Measurements from ENCODE around the gene ANXA11.

Gene ANXA11

DNA sequence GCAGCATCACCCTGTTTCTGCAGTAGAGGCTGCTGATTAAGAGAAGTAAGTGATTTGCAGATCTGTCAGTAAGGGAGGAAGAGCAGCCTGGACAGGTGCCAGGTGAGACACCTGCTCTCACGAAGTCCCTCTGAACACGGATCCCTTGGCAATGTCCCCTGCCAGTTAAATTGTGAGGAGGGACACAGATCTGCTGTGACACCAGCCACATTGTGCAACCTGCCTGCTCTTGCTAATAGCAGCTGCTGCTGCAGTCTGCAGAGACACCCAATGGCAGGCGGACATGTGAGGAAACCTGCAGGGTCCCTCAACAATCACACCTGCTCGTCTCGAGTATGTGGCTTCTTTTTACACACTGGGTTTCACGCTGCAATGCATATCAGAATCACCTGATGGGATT, 31.9 kb downstream of the ANXA11 start:
- H3K36me3 ChIP-seq (ENCODE audit: insufficient read depth, low read length) = peaks cover 12% of the 10 kb centered on the region; the same call in 1 of the 2 replicates
- TF ChIP-seq, protein P1, sequence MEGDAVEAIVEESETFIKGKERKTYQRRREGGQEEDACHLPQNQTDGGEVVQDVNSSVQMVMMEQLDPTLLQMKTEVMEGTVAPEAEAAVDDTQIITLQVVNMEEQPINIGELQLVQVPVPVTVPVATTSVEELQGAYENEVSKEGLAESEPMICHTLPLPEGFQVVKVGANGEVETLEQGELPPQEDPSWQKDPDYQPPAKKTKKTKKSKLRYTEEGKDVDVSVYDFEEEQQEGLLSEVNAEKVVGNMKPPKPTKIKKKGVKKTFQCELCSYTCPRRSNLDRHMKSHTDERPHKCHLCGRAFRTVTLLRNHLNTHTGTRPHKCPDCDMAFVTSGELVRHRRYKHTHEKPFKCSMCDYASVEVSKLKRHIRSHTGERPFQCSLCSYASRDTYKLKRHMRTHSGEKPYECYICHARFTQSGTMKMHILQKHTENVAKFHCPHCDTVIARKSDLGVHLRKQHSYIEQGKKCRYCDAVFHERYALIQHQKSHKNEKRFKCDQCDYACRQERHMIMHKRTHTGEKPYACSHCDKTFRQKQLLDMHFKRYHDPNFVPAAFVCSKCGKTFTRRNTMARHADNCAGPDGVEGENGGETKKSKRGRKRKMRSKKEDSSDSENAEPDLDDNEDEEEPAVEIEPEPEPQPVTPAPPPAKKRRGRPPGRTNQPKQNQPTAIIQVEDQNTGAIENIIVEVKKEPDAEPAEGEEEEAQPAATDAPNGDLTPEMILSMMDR (IDR thresholded peaks at IDR 0.05; ENCODE audit: low read length) = no peak
- no peak for TF ChIP-seq EZH2 (IDR thresholded peaks at IDR 0.05; ENCODE audit: borderline replicate concordance, low read length)
- no peaks in the 10 kb centered on the region for H3K79me2 ChIP-seq (ENCODE audit: insufficient read depth, low read length)
- peak overlapping the region; percentile 47 for H3K27ac ChIP-seq (ENCODE audit: low read depth, low read length, poor library complexity, severe bottlenecking)
- no peak overlapping the region for H3K4me3 ChIP-seq (ENCODE audit: low read depth, low read length, poor library complexity, severe bottlenecking)
- H3K9me3 ChIP-seq (ENCODE audit: low read length) = no peaks in the 10 kb centered on the region
- H3K4me2 ChIP-seq (ENCODE audit: low read length) = peak overlapping the region; percentile 9; the same call in 1 of the 2 replicates
- no peaks in the 10 kb centered on the region for H3F3A ChIP-seq (ENCODE audit: insufficient read depth, low read length)
- H3K27me3 ChIP-seq (ENCODE audit: insufficient read depth, low read length) = no peaks in the 10 kb centered on the region
- peaks cover 12% of the 10 kb centered on the region for H3K4me1 ChIP-seq (ENCODE audit: insufficient read depth, low read length, severe bottlenecking)
- H2AFZ ChIP-seq (ENCODE audit: low read length) = no peak overlapping the region
- no peaks in the 10 kb centered on the region for H3K9me2 ChIP-seq (ENCODE audit: low read depth, low read length)
- H4K20me1 ChIP-seq (ENCODE audit: insufficient read depth, low read length) = no peaks in the 10 kb centered on the region
- H3K9ac ChIP-seq (ENCODE audit: low read length) = no peak overlapping the region

DNA sequence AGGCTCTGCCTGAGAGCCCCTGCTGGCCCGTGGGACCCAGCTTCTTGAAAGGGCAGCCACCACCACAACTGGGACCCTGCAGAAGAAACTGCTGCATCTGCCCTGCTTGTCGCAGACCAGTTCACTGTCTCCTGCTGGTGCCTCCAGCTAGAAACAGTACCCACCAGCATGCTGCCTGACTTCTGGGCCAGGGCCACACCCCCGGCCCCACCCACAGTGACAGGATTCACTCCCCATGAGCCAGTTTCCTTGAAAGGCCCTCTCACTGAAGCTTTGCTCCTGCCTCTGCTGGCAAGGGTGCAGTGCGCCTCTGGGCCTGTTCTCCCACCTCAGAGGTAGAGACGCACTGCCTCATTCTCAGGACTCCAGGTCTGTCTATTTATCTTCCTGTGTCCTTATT, 32.4 kb downstream of the ANXA11 start:
- Histone ChIP-seq H2AFZ (ENCODE audit: low read length) (no peak overlapping the region), H4K20me1 (ENCODE audit: insufficient read depth, low read length) (no peaks in the 10 kb centered on the region), H3K9me2 (ENCODE audit: low read depth, low read length) (no peaks in the 10 kb centered on the region), H3F3A (ENCODE audit: insufficient read depth, low read length) (no peaks in the 10 kb centered on the region), H3K4me3 (ENCODE audit: low read depth, low read length, poor library complexity, severe bottlenecking) (no peak overlapping the region), H3K9ac (ENCODE audit: low read length) (no peak overlapping the region), H3K4me1 (ENCODE audit: insufficient read depth, low read length, severe bottlenecking) (peaks cover 10% of the 10 kb centered on the region), H3K36me3 (ENCODE audit: insufficient read depth, low read length) (peaks cover 12% of the 10 kb centered on the region; the same call in 1 of the 2 replicates), H3K4me2 (ENCODE audit: low read length) (no peak overlapping the region), H3K27me3 (ENCODE audit: insufficient read depth, low read length) (no peaks in the 10 kb centered on the region), H3K27ac (ENCODE audit: low read depth, low read length, poor library complexity, severe bottlenecking) (peak overlapping the region; percentile 47), H3K79me2 (ENCODE audit: insufficient read depth, low read length) (no peaks in the 10 kb centered on the region), H3K9me3 (ENCODE audit: low read length) (no peaks in the 10 kb centered on the region)
- TF ChIP-seq, protein P1 (IDR thresholded peaks at IDR 0.05; ENCODE audit: low read length) = no peak
- TF ChIP-seq EZH2 (IDR thresholded peaks at IDR 0.05; ENCODE audit: borderline replicate concordance, low read length) = no peak

DNA sequence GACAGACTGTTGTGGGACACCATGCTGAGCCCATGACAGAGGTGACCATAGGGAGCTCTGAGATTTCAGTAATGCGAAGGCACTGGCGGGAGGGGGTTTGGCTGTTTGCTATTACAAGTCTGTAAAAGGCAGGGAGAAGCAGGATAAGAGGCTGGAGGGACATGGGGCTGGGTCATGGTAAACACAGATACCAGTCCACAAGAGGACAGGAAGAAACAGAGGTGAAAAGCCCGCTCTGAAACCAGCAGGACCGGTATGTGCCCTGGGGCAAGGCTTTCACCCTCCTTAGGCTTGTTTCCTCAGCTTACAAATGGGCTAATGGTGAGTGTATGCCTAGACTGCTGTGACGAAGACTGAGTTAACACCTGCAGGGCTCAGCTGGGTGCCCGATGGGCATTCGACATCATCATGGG, 34.1 kb downstream of the ANXA11 start:
- Histone ChIP-seq H2AFZ (ENCODE audit: low read length) (no peak overlapping the region), H3K27me3 (ENCODE audit: insufficient read depth, low read length) (no peaks in the 10 kb centered on the region), H3K79me2 (ENCODE audit: insufficient read depth, low read length) (no peaks in the 10 kb centered on the region), H3K4me1 (ENCODE audit: insufficient read depth, low read length, severe bottlenecking) (peaks cover 10% of the 10 kb centered on the region), H3K4me2 (ENCODE audit: low read length) (no peak overlapping the region), H3K9ac (ENCODE audit: low read length) (no peak overlapping the region), H3K27ac (ENCODE audit: low read depth, low read length, poor library complexity, severe bottlenecking) (no peak overlapping the region), H4K20me1 (ENCODE audit: insufficient read depth, low read length) (no peaks in the 10 kb centered on the region), H3K36me3 (ENCODE audit: insufficient read depth, low read length) (peaks cover 12% of the 10 kb centered on the region; the same call in 1 of the 2 replicates), H3F3A (ENCODE audit: insufficient read depth, low read length) (no peaks in the 10 kb centered on the region), H3K4me3 (ENCODE audit: low read depth, low read length, poor library complexity, severe bottlenecking) (no peak overlapping the region), H3K9me2 (ENCODE audit: low read depth, low read length) (no peaks in the 10 kb centered on the region), H3K9me3 (ENCODE audit: low read length) (no peaks in the 10 kb centered on the region)
- TF ChIP-seq, protein P1 (IDR thresholded peaks at IDR 0.05; ENCODE audit: low read length) = no peak
- TF ChIP-seq EZH2 (IDR thresholded peaks at IDR 0.05; ENCODE audit: borderline replicate concordance, low read length) = no peak

Data from OCI-LY1 (cell line).